ENCODE data around the gene PAPSS1.

Gene PAPSS1

GRCh38 chr4:107600983-107601382 is 119.1 kb downstream of the PAPSS1 start:
- TF ChIP-seq CTCF (IDR thresholded peaks at IDR 0.05; ENCODE audit: low read depth, low read length, missing control alignments), result no peak
- DNase-seq (ENCODE audit: extremely low read depth, low read depth), result no peak

GRCh38 chr4:107600436-107600835 is 119.6 kb downstream of the PAPSS1 start:
- no peak for DNase-seq (ENCODE audit: extremely low read depth, low read depth)
- no peak overlapping the region for H3K4me3 ChIP-seq (replicated peaks; ENCODE audit: low read depth, low read length)
- TF ChIP-seq CTCF (IDR thresholded peaks at IDR 0.05; ENCODE audit: low read depth, low read length, missing control alignments), result no peak

More at GRCh38 chr4:107600983-107601382, 119.1 kb downstream of the PAPSS1 start:
- no peak overlapping the region for H3K4me3 ChIP-seq (replicated peaks; ENCODE audit: low read depth, low read length)

- no peak for TF ChIP-seq CTCF (IDR thresholded peaks at IDR 0.05; ENCODE audit: low read depth, low read length, missing control alignments)
- DNase-seq (ENCODE audit: extremely low read depth, low read depth), result no peak
- no peak overlapping the region for H3K4me3 ChIP-seq (replicated peaks; ENCODE audit: low read depth, low read length)
Measured at GRCh38 chr4:107599841-107600240, 120.2 kb downstream of the PAPSS1 start.

GRCh38 chr4:107593230-107593629 is 126.8 kb downstream of the PAPSS1 start:
- no peak overlapping the region for H3K4me3 ChIP-seq (replicated peaks; ENCODE audit: low read depth, low read length)
- DNase-seq (ENCODE audit: extremely low read depth, low read depth), result no peak
- no peak for TF ChIP-seq CTCF (IDR thresholded peaks at IDR 0.05; ENCODE audit: low read depth, low read length, missing control alignments)

GRCh38 chr4:107592519-107592918 is 127.5 kb downstream of the PAPSS1 start:
- no peak overlapping the region for H3K4me3 ChIP-seq (replicated peaks; ENCODE audit: low read depth, low read length)
- no peak for TF ChIP-seq CTCF (IDR thresholded peaks at IDR 0.05; ENCODE audit: low read depth, low read length, missing control alignments)
- no peak for DNase-seq (ENCODE audit: extremely low read depth, low read depth)

- no peak for TF ChIP-seq CTCF (IDR thresholded peaks at IDR 0.05; ENCODE audit: low read depth, low read length, missing control alignments)
- no peak for DNase-seq (ENCODE audit: extremely low read depth, low read depth)
- no peak overlapping the region for H3K4me3 ChIP-seq (replicated peaks; ENCODE audit: low read depth, low read length)
Measured at GRCh38 chr4:107589269-107589668, 130.8 kb downstream of the PAPSS1 start.

- no peak for DNase-seq (ENCODE audit: extremely low read depth, low read depth)
- TF ChIP-seq CTCF (IDR thresholded peaks at IDR 0.05; ENCODE audit: low read depth, low read length, missing control alignments), result no peak
- H3K4me3 ChIP-seq (replicated peaks; ENCODE audit: low read depth, low read length), result no peak overlapping the region
Measured at GRCh38 chr4:107586371-107586770, 133.7 kb downstream of the PAPSS1 start.
